H9 (cell line): ENCODE data around the gene UBFD1. TPM values are rescaled to one million over a fixed set of nuclear protein-coding genes. Genes with fewer than 3 reads are reported as not detected.

ENCODE experiments used
- DNase-seq: peaks from one replicate; pipeline ENCODE4 v3.0.0-alpha.2; 2017
- H2AFZ ChIP-seq: one replicate; pipeline ENCODE4 v1.6.1; 2013; ENCODE audit warnings: mild to moderate bottlenecking, low read length, control low read depth, moderate library complexity
- H2AK5ac ChIP-seq: 2 replicates; pipeline ENCODE4 v1.6.1; 2013; ENCODE audit warnings: low read length, control low read depth, mixed read lengths; ENCODE audit not compliant: insufficient read length
- H2BK120ac ChIP-seq: one replicate; pipeline ENCODE4 v1.6.1; 2013; ENCODE audit warnings: low read depth, mild to moderate bottlenecking, low read length, control low read depth, inconsistent platforms; ENCODE audit not compliant: poor library complexity, severe bottlenecking
- H2BK12ac ChIP-seq: 2 replicates; pipeline ENCODE4 v1.6.1; 2013; ENCODE audit warnings: low read length, control low read depth, mixed read lengths, low read depth; ENCODE audit not compliant: insufficient read length
- H2BK15ac ChIP-seq: 2 replicates; pipeline ENCODE4 v1.6.1; 2013; ENCODE audit warnings: low read depth, low read length, control low read depth
- H2BK20ac ChIP-seq: one replicate; pipeline ENCODE4 v1.6.1; 2013; ENCODE audit warnings: low read depth, mild to moderate bottlenecking, low read length, control low read depth, inconsistent platforms; ENCODE audit not compliant: poor library complexity, severe bottlenecking
- H2BK5ac ChIP-seq: 2 replicates; pipeline ENCODE4 v1.6.1; 2013; ENCODE audit warnings: low read length, control low read depth, mixed read lengths; ENCODE audit not compliant: insufficient read length
- H3K14ac ChIP-seq: 2 replicates; pipeline ENCODE4 v1.6.1; 2013; ENCODE audit warnings: low read length, control low read depth; ENCODE audit not compliant: insufficient read depth
- H3K18ac ChIP-seq: 2 replicates; pipeline ENCODE4 v1.6.1; 2013; ENCODE audit warnings: low read depth, mild to moderate bottlenecking, mixed read lengths, low read length, control low read depth; ENCODE audit not compliant: insufficient read length
- H3K23ac ChIP-seq: 2 replicates; pipeline ENCODE4 v1.6.1; 2013; ENCODE audit warnings: low read length, control low read depth, mixed read lengths, low read depth; ENCODE audit not compliant: insufficient read length
- H3K23me2 ChIP-seq: 2 replicates; pipeline ENCODE4 v1.6.1; 2013; ENCODE audit warnings: low read depth, mild to moderate bottlenecking, mixed read lengths, low read length, control low read depth; ENCODE audit not compliant: insufficient read length, poor library complexity, severe bottlenecking
- H3K27ac ChIP-seq: 2 replicates; pipeline ENCODE4 v1.5.1; 2013; ENCODE audit warnings: low read length, control low read depth, mixed read lengths, low read depth; ENCODE audit not compliant: insufficient read length
- H3K27me3 ChIP-seq: 2 replicates; pipeline ENCODE4 v1.6.1; 2013; ENCODE audit warnings: low read length, control low read depth, inconsistent platforms; ENCODE audit not compliant: insufficient read depth
- H3K4ac ChIP-seq: 2 replicates; pipeline ENCODE4 v1.6.1; 2013; ENCODE audit warnings: low read depth, mild to moderate bottlenecking, control low read depth, inconsistent platforms, low read length, moderate library complexity
- H3K4me1 ChIP-seq: 2 replicates; pipeline ENCODE4 v1.6.1; 2013; ENCODE audit warnings: low read length, control low read depth, inconsistent platforms; ENCODE audit not compliant: insufficient read depth
- H3K4me2 ChIP-seq: 2 replicates; pipeline ENCODE4 v1.6.1; 2013; ENCODE audit warnings: low read length, control low read depth, mixed read lengths; ENCODE audit not compliant: insufficient read length, insufficient read depth
- H3K56ac ChIP-seq: 2 replicates; pipeline ENCODE4 v1.6.1; 2013; ENCODE audit warnings: low read depth, mild to moderate bottlenecking, mixed read lengths, low read length, control low read depth; ENCODE audit not compliant: insufficient read length
- H3K79me1 ChIP-seq: 2 replicates; pipeline ENCODE4 v1.6.1; 2013; ENCODE audit warnings: low read depth, mild to moderate bottlenecking, moderate library complexity, low read length, control low read depth, inconsistent platforms; ENCODE audit not compliant: insufficient read depth, poor library complexity, severe bottlenecking
- H3K79me2 ChIP-seq: 2 replicates; pipeline ENCODE4 v1.6.1; 2013; ENCODE audit warnings: low read length, control low read depth, inconsistent platforms; ENCODE audit not compliant: insufficient read depth
- H3K9ac ChIP-seq: 2 replicates; pipeline ENCODE4 v1.6.1; 2013; ENCODE audit warnings: low read length, control low read depth, mixed read lengths; ENCODE audit not compliant: insufficient read length; ENCODE audit errors: extremely low read depth
- H3K9me3 ChIP-seq: one replicate; pipeline ENCODE4 v1.6.1; 2013; ENCODE audit warnings: low read depth, low read length, inconsistent platforms; ENCODE audit not compliant: control insufficient read depth
- H3T11ph ChIP-seq: one replicate; pipeline ENCODE4 v1.6.1; 2013; ENCODE audit warnings: mild to moderate bottlenecking, low read length, control low read depth, inconsistent platforms
- H4K20me1 ChIP-seq: one replicate; pipeline ENCODE4 v1.6.1; 2013; ENCODE audit not compliant: control insufficient read depth, insufficient read length, insufficient read depth
- H4K5ac ChIP-seq: 2 replicates; pipeline ENCODE4 v1.6.1; 2013; ENCODE audit warnings: low read depth, mild to moderate bottlenecking, mixed read lengths, low read length, control low read depth; ENCODE audit not compliant: insufficient read length
- H4K8ac ChIP-seq: replicated peaks from 2 replicates; pipeline ENCODE4 v1.6.1; 2013; ENCODE audit warnings: low read length, control low read depth, mixed read lengths, low read depth; ENCODE audit not compliant: insufficient read length
- H4K91ac ChIP-seq: 2 replicates; pipeline ENCODE4 v1.6.1; 2013; ENCODE audit warnings: low read depth, mild to moderate bottlenecking, moderate library complexity, mixed read lengths, low read length, control low read depth; ENCODE audit not compliant: insufficient read length
- H3K27ac Mint-ChIP-seq, 3 experiments: 2 replicates in 2 of 3; 3 replicates in 1 of 3; pipeline ENCODE4 v1.8.0; 2020 to 2021; ENCODE audit warnings: mixed read lengths in 3 of 3, mild to moderate bottlenecking in 1 of 3, moderate library complexity in 1 of 3
- H3K27me3 Mint-ChIP-seq: 2 replicates; pipeline ENCODE4 v1.8.0; 2021; ENCODE audit warnings: low read depth, mild to moderate bottlenecking, moderate library complexity, mixed read lengths
- H3K36me3 Mint-ChIP-seq, 3 experiments: 2 replicates in 2 of 3; 3 replicates in 1 of 3; pipeline ENCODE4 v1.8.0; 2020 to 2021; ENCODE audit warnings: low read depth in 3 of 3, mixed read lengths in 3 of 3; ENCODE audit not compliant: insufficient read depth in 1 of 3
- H3K4me1 Mint-ChIP-seq, 2 experiments: 2 replicates each; pipeline ENCODE4 v1.8.0; 2020; ENCODE audit warnings: mixed read lengths in 2 of 2
- H3K4me3 Mint-ChIP-seq, 2 experiments: 2 replicates in 1 of 2; 3 replicates in 1 of 2; pipeline ENCODE4 v1.8.0; 2020 to 2021; ENCODE audit warnings: mild to moderate bottlenecking in 2 of 2, mixed read lengths in 2 of 2, moderate library complexity in 1 of 2
- H3K9me3 Mint-ChIP-seq, 2 experiments: 2 replicates in 1 of 2; 3 replicates in 1 of 2; pipeline ENCODE4 v1.8.0; 2020; ENCODE audit warnings: mild to moderate bottlenecking in 2 of 2, mixed read lengths in 2 of 2, moderate library complexity in 1 of 2
- CTCF ChIP-seq: fragments of 200-600 bp; sonication (generic); conservative IDR thresholded peaks from 3 replicates; pipeline ENCODE4 v1.8.0; 2021; ENCODE audit warnings: antibody characterized with exemption, mild to moderate bottlenecking
- WGBS: extraction: QIAGEN DNeasy Blood & Tissue Kit; methylation state at CpG from one replicate; pipeline ENCODE4 v1.1.7; 2013; ENCODE audit warnings: missing lambda C conversion rate, low lambda C conversion rate, mixed read lengths; ENCODE audit not compliant: insufficient read length; ENCODE audit errors: extremely low coverage; 5-methylcytosine and 5-hydroxymethylcytosine counted together
- total RNA-seq: library from RNA; stranded (reverse); gene quantifications from 2 replicates; pipeline ENCODE4 v1.2.1, GENCODE V29; 2021

Gene UBFD1
- total RNA-seq, 1 experiment from 2014 or later, result 107 TPM

GRCh38 chr16:23514381-23515152, 43.0 kb upstream of the UBFD1 start:
- H4K91ac ChIP-seq, result no peak overlapping the region
- no peaks in the 10 kb centered on the region for H4K20me1 ChIP-seq
- H2BK12ac ChIP-seq, result no peak overlapping the region
- H3T11ph ChIP-seq, result no peak overlapping the region
- no peaks in the 10 kb centered on the region for H3K27me3 ChIP-seq
- Mint-ChIP-seq H3K27me3 (no peaks in the 10 kb centered on the region), H3K4me3 (no peak overlapping the region), H3K9me3 (no peaks in the 10 kb centered on the region; a peak in 1 of 5 replicates), H3K27ac (no peak overlapping the region; a peak in 2 of 7 replicates), H3K36me3 (peaks cover 5 to 28% (median 10%) of the 10 kb centered on the region in 3 experiments; a peak in 6 of 7 replicates), H3K4me1 (no peaks in the 10 kb centered on the region)
- no peak overlapping the region for H2BK120ac ChIP-seq
- peaks cover 2% of the 10 kb centered on the region; the same call in 1 of the 2 replicates for H3K79me2 ChIP-seq
- TF ChIP-seq CTCF, result no peak
- no peak overlapping the region for H4K8ac ChIP-seq
- H3K4ac ChIP-seq, result no peak overlapping the region
- no peak overlapping the region for H3K9ac ChIP-seq
- no peaks in the 10 kb centered on the region for H3K4me1 ChIP-seq
- H3K14ac ChIP-seq, result no peak overlapping the region
- H3K23me2 ChIP-seq, result peaks cover 4% of the 10 kb centered on the region
- H3K23ac ChIP-seq, result no peak overlapping the region
- H3K9me3 ChIP-seq, result no peaks in the 10 kb centered on the region
- no CpG with 5 or more reads among the region's 7 CpGs for WGBS
- H3K4me2 ChIP-seq, result no peak overlapping the region
- no peaks in the 10 kb centered on the region for H3K79me1 ChIP-seq
- H2AK5ac ChIP-seq, result no peak overlapping the region
- no peak overlapping the region for H2BK20ac ChIP-seq
- no peak overlapping the region for H2AFZ ChIP-seq
- no peak for DNase-seq
- no peak overlapping the region for H3K56ac ChIP-seq
- no peak overlapping the region for H3K27ac ChIP-seq
- H3K18ac ChIP-seq, result no peak overlapping the region
- no peak overlapping the region for H2BK5ac ChIP-seq
- no peak overlapping the region for H2BK15ac ChIP-seq
- no peak overlapping the region for H4K5ac ChIP-seq
